ENCODE results near the gene SC5D. TPM values are rescaled to one million over a fixed set of nuclear protein-coding genes. Genes with fewer than 3 reads are reported as not detected.

SC5D gene
- total RNA-seq, 1 experiment from 2014 or later: 25.9 TPM

GRCh38 chr11:121253951-121254350, 38.6 kb upstream of the SC5D start:
- TF ChIP-seq CTCF (IDR thresholded peaks at IDR 0.05; ENCODE audit: unreplicated experiment): no peak
- H3K9me3 Mint-ChIP-seq (ENCODE audit: unreplicated experiment): peaks cover 8% of the 10 kb centered on the region
- BruUV-seq (replicated peaks): no TSS peak
- H3K27ac Mint-ChIP-seq (ENCODE audit: low read depth, unreplicated experiment): no peak overlapping the region
- intact Hi-C loops (cut with micrococcal nuclease): no loop called here
- H3K4me3 Mint-ChIP-seq (ENCODE audit: unreplicated experiment): no peak overlapping the region
- ChIA-PET CTCF (interaction anchor here (0.6 to 0.7 kb wide), 3 partner anchors 16 to 624 kb away, joined by 3 to 6 read pairs (median 3); no protein-coding TSS in a partner anchor), POLR2A (interaction anchor here (0.6 to 2.3 kb wide), 3 partner anchors 16 to 341 kb away, joined by 3 to 5 read pairs (median 4); partner anchors contain the start of gene SC5D)
- H3K36me3 Mint-ChIP-seq (ENCODE audit: insufficient read depth, unreplicated experiment): no peaks in the 10 kb centered on the region
- DNase-seq (ENCODE audit: unreplicated experiment): peak; percentile 57
- H3K27me3 Mint-ChIP-seq (ENCODE audit: insufficient read depth, unreplicated experiment): peaks cover 25% of the 10 kb centered on the region
- no peaks in the 10 kb centered on the region for H3K4me1 Mint-ChIP-seq (ENCODE audit: insufficient read depth, unreplicated experiment)

GRCh38 chr11:121254756-121255155, 37.8 kb upstream of the SC5D start:
- H3K4me3 Mint-ChIP-seq (ENCODE audit: unreplicated experiment): no peak overlapping the region
- CTCF ChIA-PET: no interaction called here

GRCh38 chr11:121255473-121256125, 37.0 kb upstream of the SC5D start:
- ChIA-PET POLR2A (interaction anchor here (0.5 to 2.3 kb wide), 3 partner anchors 8 to 303 kb away, joined by 3 to 5 read pairs (median 3); partner anchors contain the start of gene SC5D), CTCF (no interaction called here)
- Mint-ChIP-seq H3K4me3 (ENCODE audit: unreplicated experiment) (no peak overlapping the region), H3K27me3 (ENCODE audit: insufficient read depth, unreplicated experiment) (peaks cover 38% of the 10 kb centered on the region), H3K27ac (ENCODE audit: low read depth, unreplicated experiment) (no peak overlapping the region), H3K36me3 (ENCODE audit: insufficient read depth, unreplicated experiment) (no peaks in the 10 kb centered on the region), H3K4me1 (ENCODE audit: insufficient read depth, unreplicated experiment) (no peaks in the 10 kb centered on the region), H3K9me3 (ENCODE audit: unreplicated experiment) (peaks cover 8% of the 10 kb centered on the region)
- no TSS peak for BruUV-seq (replicated peaks)
- intact Hi-C loops (cut with micrococcal nuclease): no loop called here
- DNase-seq (ENCODE audit: unreplicated experiment): no peak
- no peak for TF ChIP-seq CTCF (IDR thresholded peaks at IDR 0.05; ENCODE audit: unreplicated experiment)

More at GRCh38 chr11:121254756-121255155, 37.8 kb upstream of the SC5D start:
- Mint-ChIP-seq H3K36me3 (ENCODE audit: insufficient read depth, unreplicated experiment) (no peaks in the 10 kb centered on the region), H3K9me3 (ENCODE audit: unreplicated experiment) (peaks cover 8% of the 10 kb centered on the region), H3K27ac (ENCODE audit: low read depth, unreplicated experiment) (no peak overlapping the region), H3K4me1 (ENCODE audit: insufficient read depth, unreplicated experiment) (no peaks in the 10 kb centered on the region), H3K27me3 (ENCODE audit: insufficient read depth, unreplicated experiment) (peaks cover 30% of the 10 kb centered on the region)
- no peak for DNase-seq (ENCODE audit: unreplicated experiment)
- TF ChIP-seq CTCF (IDR thresholded peaks at IDR 0.05; ENCODE audit: unreplicated experiment): no peak
- POLR2A ChIA-PET: interaction anchor here (0.5 to 2.3 kb wide), 2 partner anchors 38 to 304 kb away, joined by 3 to 5 read pairs; partner anchors contain the start of gene SC5D
- BruUV-seq (replicated peaks): no TSS peak
- intact Hi-C loops (cut with micrococcal nuclease): no loop called here

GRCh38 chr11:121257289-121257688, 35.3 kb upstream of the SC5D start:
- H3K4me3 Mint-ChIP-seq (ENCODE audit: unreplicated experiment): no peak overlapping the region
- no peak for DNase-seq (ENCODE audit: unreplicated experiment)
- TF ChIP-seq CTCF (IDR thresholded peaks at IDR 0.05; ENCODE audit: unreplicated experiment): no peak
- ChIA-PET CTCF (no interaction called here), POLR2A (no interaction called here)
- H3K4me1 Mint-ChIP-seq (ENCODE audit: insufficient read depth, unreplicated experiment): no peaks in the 10 kb centered on the region
- peaks cover 8% of the 10 kb centered on the region for H3K9me3 Mint-ChIP-seq (ENCODE audit: unreplicated experiment)
- intact Hi-C loops (cut with micrococcal nuclease): no loop called here
- H3K27me3 Mint-ChIP-seq (ENCODE audit: insufficient read depth, unreplicated experiment): peaks cover 55% of the 10 kb centered on the region
- BruUV-seq (replicated peaks): no TSS peak
- no peak overlapping the region for H3K27ac Mint-ChIP-seq (ENCODE audit: low read depth, unreplicated experiment)
- no peaks in the 10 kb centered on the region for H3K36me3 Mint-ChIP-seq (ENCODE audit: insufficient read depth, unreplicated experiment)
